ENCODE results near the gene ITFG1. TPM values are rescaled to one million over a fixed set of nuclear protein-coding genes. Genes with fewer than 3 reads are reported as not detected.

The ITFG1 gene
- total and polyA plus RNA-seq, 2 of the 13 experiments (the other 11 are each of a cell fraction or from before 2014, with no cell fraction given), result 74.5 to 150 TPM

GRCh38 chr16:47143677-47144558 lies 316.9 kb downstream of the ITFG1 start, which contains the start of gene NETO2 (continued):
- TF ChIP-seq, protein P1, sequence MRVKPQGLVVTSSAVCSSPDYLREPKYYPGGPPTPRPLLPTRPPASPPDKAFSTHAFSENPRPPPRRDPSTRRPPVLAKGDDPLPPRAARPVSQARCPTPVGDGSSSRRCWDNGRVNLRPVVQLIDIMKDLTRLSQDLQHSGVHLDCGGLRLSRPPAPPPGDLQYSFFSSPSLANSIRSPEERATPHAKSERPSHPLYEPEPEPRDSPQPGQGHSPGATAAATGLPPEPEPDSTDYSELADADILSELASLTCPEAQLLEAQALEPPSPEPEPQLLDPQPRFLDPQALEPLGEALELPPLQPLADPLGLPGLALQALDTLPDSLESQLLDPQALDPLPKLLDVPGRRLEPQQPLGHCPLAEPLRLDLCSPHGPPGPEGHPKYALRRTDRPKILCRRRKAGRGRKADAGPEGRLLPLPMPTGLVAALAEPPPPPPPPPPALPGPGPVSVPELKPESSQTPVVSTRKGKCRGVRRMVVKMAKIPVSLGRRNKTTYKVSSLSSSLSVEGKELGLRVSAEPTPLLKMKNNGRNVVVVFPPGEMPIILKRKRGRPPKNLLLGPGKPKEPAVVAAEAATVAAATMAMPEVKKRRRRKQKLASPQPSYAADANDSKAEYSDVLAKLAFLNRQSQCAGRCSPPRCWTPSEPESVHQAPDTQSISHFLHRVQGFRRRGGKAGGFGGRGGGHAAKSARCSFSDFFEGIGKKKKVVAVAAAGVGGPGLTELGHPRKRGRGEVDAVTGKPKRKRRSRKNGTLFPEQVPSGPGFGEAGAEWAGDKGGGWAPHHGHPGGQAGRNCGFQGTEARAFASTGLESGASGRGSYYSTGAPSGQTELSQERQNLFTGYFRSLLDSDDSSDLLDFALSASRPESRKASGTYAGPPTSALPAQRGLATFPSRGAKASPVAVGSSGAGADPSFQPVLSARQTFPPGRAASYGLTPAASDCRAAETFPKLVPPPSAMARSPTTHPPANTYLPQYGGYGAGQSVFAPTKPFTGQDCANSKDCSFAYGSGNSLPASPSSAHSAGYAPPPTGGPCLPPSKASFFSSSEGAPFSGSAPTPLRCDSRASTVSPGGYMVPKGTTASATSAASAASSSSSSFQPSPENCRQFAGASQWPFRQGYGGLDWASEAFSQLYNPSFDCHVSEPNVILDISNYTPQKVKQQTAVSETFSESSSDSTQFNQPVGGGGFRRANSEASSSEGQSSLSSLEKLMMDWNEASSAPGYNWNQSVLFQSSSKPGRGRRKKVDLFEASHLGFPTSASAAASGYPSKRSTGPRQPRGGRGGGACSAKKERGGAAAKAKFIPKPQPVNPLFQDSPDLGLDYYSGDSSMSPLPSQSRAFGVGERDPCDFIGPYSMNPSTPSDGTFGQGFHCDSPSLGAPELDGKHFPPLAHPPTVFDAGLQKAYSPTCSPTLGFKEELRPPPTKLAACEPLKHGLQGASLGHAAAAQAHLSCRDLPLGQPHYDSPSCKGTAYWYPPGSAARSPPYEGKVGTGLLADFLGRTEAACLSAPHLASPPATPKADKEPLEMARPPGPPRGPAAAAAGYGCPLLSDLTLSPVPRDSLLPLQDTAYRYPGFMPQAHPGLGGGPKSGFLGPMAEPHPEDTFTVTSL (CRISPR knock-in tag; IDR thresholded peaks at IDR 0.05; ENCODE audit: borderline replicate concordance), result no peak
- TF ChIP-seq NFKBIZ (CRISPR knock-in tag; IDR thresholded peaks at IDR 0.05), result no peak
- TF ChIP-seq RBM39 (IDR thresholded peaks at IDR 0.05; ENCODE audit: low read depth, low read length, poor library complexity, severe bottlenecking), result peak; percentile 54
- TF ChIP-seq IRF9 (CRISPR knock-in tag; IDR thresholded peaks at IDR 0.05; ENCODE audit: borderline replicate concordance), result peak; percentile 81; the same call in 1 of the 2 replicates
- TF ChIP-seq SNAPC5 (CRISPR knock-in tag; IDR thresholded peaks at IDR 0.05; ENCODE audit: borderline replicate concordance), result no peak
- no peak for TF ChIP-seq ZNF597 (CRISPR knock-in tag; IDR thresholded peaks at IDR 0.05)
- no peak for TF ChIP-seq ZFP36L2 (CRISPR knock-in tag; IDR thresholded peaks at IDR 0.05)
- no peak for TF ChIP-seq ZNF773 (CRISPR knock-in tag; IDR thresholded peaks at IDR 0.05; ENCODE audit: borderline replicate concordance)
- no peak; the same call in 1 of the 2 replicates for TF ChIP-seq ETV5 (CRISPR knock-in tag; IDR thresholded peaks at IDR 0.05; ENCODE audit: borderline replicate concordance)
- TF ChIP-seq, protein P2, sequence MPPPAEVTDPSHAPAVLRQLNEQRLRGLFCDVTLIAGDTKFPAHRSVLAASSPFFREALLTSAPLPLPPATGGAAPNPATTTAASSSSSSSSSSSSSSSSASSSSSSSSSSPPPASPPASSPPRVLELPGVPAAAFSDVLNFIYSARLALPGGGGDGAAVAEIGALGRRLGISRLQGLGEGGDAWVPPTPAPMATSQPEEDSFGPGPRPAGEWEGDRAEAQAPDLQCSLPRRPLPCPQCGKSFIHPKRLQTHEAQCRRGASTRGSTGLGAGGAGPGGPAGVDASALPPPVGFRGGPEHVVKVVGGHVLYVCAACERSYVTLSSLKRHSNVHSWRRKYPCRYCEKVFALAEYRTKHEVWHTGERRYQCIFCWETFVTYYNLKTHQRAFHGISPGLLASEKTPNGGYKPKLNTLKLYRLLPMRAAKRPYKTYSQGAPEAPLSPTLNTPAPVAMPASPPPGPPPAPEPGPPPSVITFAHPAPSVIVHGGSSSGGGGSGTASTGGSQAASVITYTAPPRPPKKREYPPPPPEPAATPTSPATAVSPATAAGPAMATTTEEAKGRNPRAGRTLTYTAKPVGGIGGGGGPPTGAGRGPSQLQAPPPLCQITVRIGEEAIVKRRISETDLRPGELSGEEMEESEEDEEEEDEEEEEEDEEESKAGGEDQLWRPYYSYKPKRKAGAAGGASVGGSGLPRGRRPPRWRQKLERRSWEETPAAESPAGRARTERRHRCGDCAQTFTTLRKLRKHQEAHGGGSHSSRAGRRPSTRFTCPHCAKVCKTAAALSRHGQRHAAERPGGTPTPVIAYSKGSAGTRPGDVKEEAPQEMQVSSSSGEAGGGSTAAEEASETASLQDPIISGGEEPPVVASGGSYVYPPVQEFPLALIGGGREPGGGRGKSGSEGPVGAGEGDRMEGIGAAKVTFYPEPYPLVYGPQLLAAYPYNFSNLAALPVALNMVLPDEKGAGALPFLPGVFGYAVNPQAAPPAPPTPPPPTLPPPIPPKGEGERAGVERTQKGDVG (CRISPR knock-in tag; IDR thresholded peaks at IDR 0.05; ENCODE audit: borderline replicate concordance), result no peak
- TF ChIP-seq ZNF234 (CRISPR knock-in tag; conservative IDR thresholded peaks at IDR 0.05), result no peak
- TF ChIP-seq MED13 (CRISPR knock-in tag; IDR thresholded peaks at IDR 0.05), result no peak
- TF ChIP-seq ZFP1 (CRISPR knock-in tag; IDR thresholded peaks at IDR 0.05), result no peak
- TF ChIP-seq FOXM1 (CRISPR knock-in tag; IDR thresholded peaks at IDR 0.05), result no peak
- TF ChIP-seq ZC3H4 (CRISPR knock-in tag; IDR thresholded peaks at IDR 0.05; ENCODE audit: borderline replicate concordance), result no peak

Measured in HepG2 (cell line).